IMR-90 (cell line): ENCODE measurements around the gene AGGF1. TPM values are rescaled to one million over a fixed set of nuclear protein-coding genes. Genes with fewer than 3 reads are reported as not detected.

Experiments used
- ATAC-seq: fragments of 200-7000 bp; cut with Tn5 transposase; 2 replicates; pipeline ENCODE4 v1.9.1; 2020; ENCODE audit warnings: low read depth, mild to moderate bottlenecking, moderate library complexity
- BruUV-seq: library from RNA; stranded (reverse); fragments of 400-500 nt; replicated peaks from 2 replicates; lab custom pipeline; 2021; lab: Mats Ljungman, UMichigan
- CTCF ChIA-PET: fragments of 300-600 bp; formaldehyde crosslinking; extraction: SDS; loops from one replicate; lab custom pipeline; 2021; ENCODE audit warnings: antibody characterized with exemption; lab: Yijun Ruan, JAX
- POLR2A ChIA-PET: fragments of 300-600 bp; sonication (Branson Sonifier 250); formaldehyde crosslinking; loops from one replicate; lab custom pipeline; 2022; ENCODE audit warnings: antibody characterized with exemption; ENCODE audit not compliant: unreplicated experiment; lab: Charles Lee
- DNase-seq: peaks from one replicate; pipeline ENCODE4 v3.0.0; 2013
- H2AFZ ChIP-seq: replicated peaks from 2 replicates; pipeline ENCODE3; 2013; ENCODE audit warnings: low read length, mild to moderate bottlenecking; ENCODE audit not compliant: poor library complexity
- H2AK5ac ChIP-seq: 2 replicates; pipeline ENCODE4 v1.6.1; 2013; ENCODE audit warnings: low read depth, low read length, inconsistent platforms
- H2AK9ac ChIP-seq: replicated peaks from 2 replicates; pipeline ENCODE3; 2013; ENCODE audit warnings: mild to moderate bottlenecking, low read depth, low read length, moderate library complexity; ENCODE audit not compliant: poor library complexity
- H2BK120ac ChIP-seq: 2 replicates; pipeline ENCODE4 v1.6.1; 2013; ENCODE audit warnings: low read depth, low read length, inconsistent platforms
- H2BK15ac ChIP-seq: 3 replicates; pipeline ENCODE4 v1.6.1; 2013; ENCODE audit warnings: low read depth, low read length, inconsistent platforms
- H2BK20ac ChIP-seq: 2 replicates; pipeline ENCODE4 v1.6.1; 2013; ENCODE audit warnings: low read depth, mild to moderate bottlenecking, inconsistent platforms, low read length, moderate library complexity
- H2BK5ac ChIP-seq: 2 replicates; pipeline ENCODE4 v1.6.1; 2013; ENCODE audit warnings: mild to moderate bottlenecking, low read depth, low read length, inconsistent platforms; ENCODE audit not compliant: poor library complexity, severe bottlenecking
- H3K14ac ChIP-seq: replicated peaks from 2 replicates; pipeline ENCODE4 v1.6.1; 2013; ENCODE audit warnings: low read depth, low read length, inconsistent platforms
- H3K18ac ChIP-seq: 2 replicates; pipeline ENCODE4 v1.6.1; 2013; ENCODE audit warnings: low read depth, low read length, control low read depth
- H3K23ac ChIP-seq: 2 replicates; pipeline ENCODE4 v1.6.1; 2013; ENCODE audit warnings: low read depth, low read length, inconsistent platforms
- H3K27ac ChIP-seq: 2 replicates; pipeline ENCODE4 v1.5.1; 2013; ENCODE audit warnings: mild to moderate bottlenecking, control low read depth, low read length; ENCODE audit not compliant: insufficient read depth
- H3K27me3 ChIP-seq: 2 replicates; pipeline ENCODE4 v1.6.1; 2013; ENCODE audit warnings: low read length; ENCODE audit not compliant: control insufficient read depth, insufficient read depth
- H3K36me3 ChIP-seq: 2 replicates; pipeline ENCODE4 v1.6.1; 2013; ENCODE audit warnings: low read length, mixed read lengths; ENCODE audit not compliant: control insufficient read depth, insufficient read depth
- H3K4ac ChIP-seq: 2 replicates; pipeline ENCODE4 v1.6.1; 2013; ENCODE audit warnings: low read depth, low read length, inconsistent platforms
- H3K4me1 ChIP-seq: 2 replicates; pipeline ENCODE4 v1.6.1; 2013; ENCODE audit warnings: low read length, mixed read lengths; ENCODE audit not compliant: control insufficient read depth, insufficient read depth
- H3K4me2 ChIP-seq: 2 replicates; pipeline ENCODE4 v1.6.1; 2013; ENCODE audit warnings: low read depth, mild to moderate bottlenecking, control low read depth, low read length, moderate library complexity
- H3K4me3 ChIP-seq: 2 replicates; pipeline ENCODE4 v1.5.1; 2013; ENCODE audit warnings: low read depth, mild to moderate bottlenecking, control low read depth, low read length, moderate library complexity; ENCODE audit not compliant: insufficient read depth
- H3K56ac ChIP-seq: 2 replicates; pipeline ENCODE4 v1.6.1; 2013; ENCODE audit warnings: low read length, inconsistent platforms; ENCODE audit not compliant: insufficient read depth; ENCODE audit errors: extremely low read depth
- H3K79me1 ChIP-seq, 2 experiments: 2 replicates each; pipeline ENCODE4 v1.6.1; 2013; ENCODE audit warnings: low read length in 2 of 2, inconsistent platforms in 1 of 2, low read depth in 1 of 2
- H3K9ac ChIP-seq: 2 replicates; pipeline ENCODE4 v1.6.1; 2013; ENCODE audit warnings: low read depth, low read length, control low read depth
- H3K9me1 ChIP-seq: 2 replicates; pipeline ENCODE4 v1.6.1; 2013; ENCODE audit warnings: low read length, inconsistent platforms; ENCODE audit not compliant: insufficient read depth
- H3K9me3 ChIP-seq: 2 replicates; pipeline ENCODE4 v1.6.1; 2013; ENCODE audit warnings: low read length; ENCODE audit not compliant: control insufficient read depth, insufficient read depth
- H4K20me1 ChIP-seq: 2 replicates; pipeline ENCODE4 v1.6.1; 2013; ENCODE audit warnings: low read length, inconsistent platforms; ENCODE audit not compliant: insufficient read depth
- H4K5ac ChIP-seq: 2 replicates; pipeline ENCODE4 v1.6.1; 2013; ENCODE audit warnings: mild to moderate bottlenecking, low read depth, low read length, control low read depth
- H4K8ac ChIP-seq, 2 experiments: 2 replicates each; pipeline ENCODE4 v1.6.1; 2013; ENCODE audit warnings: low read depth in 2 of 2, low read length in 2 of 2, control low read depth in 1 of 2, inconsistent platforms in 1 of 2
- H4K91ac ChIP-seq: 2 replicates; pipeline ENCODE4 v1.6.1; 2013; ENCODE audit warnings: low read depth, low read length, inconsistent platforms; ENCODE audit not compliant: insufficient read depth
- CHD1 ChIP-seq: IDR thresholded peaks from 2 replicates; pipeline ENCODE4 v1.6.1; 2012; ENCODE audit warnings: low read depth, low read length, improper control_type of control experiment
- RCOR1 ChIP-seq: IDR thresholded peaks from 2 replicates; pipeline ENCODE4 v1.6.1; 2012; ENCODE audit warnings: mild to moderate bottlenecking, low read length, improper control_type of control experiment; ENCODE audit not compliant: insufficient replicate concordance
- WGBS, 2 experiments: methylation state at CpG; one replicate each; pipeline versions ENCODE4 v1.1.5 to v1.1.7; 2013; ENCODE audit warnings: missing lambda C conversion rate in 2 of 2; ENCODE audit not compliant: insufficient read length in 1 of 2; ENCODE audit errors: extremely low coverage in 2 of 2; 5-methylcytosine and 5-hydroxymethylcytosine counted together
- dilution Hi-C: fragments of 300-500 bp; cut with HindIII; formaldehyde crosslinking; loops from one replicate; pipeline ENCODE4 v1.14.3; 2018; ENCODE audit warnings: low sequenced_read_pairs; ENCODE audit not compliant: unreplicated experiment
- in situ Hi-C: fragments of 300-500 bp; cut with MboI; formaldehyde crosslinking; loops from 3 replicates; pipeline ENCODE4 v1.14.3; 2019; ENCODE audit warnings: low sequenced_read_pairs, inconsistent platforms, mixed read lengths
- intact Hi-C: fragments of 100-400 bp; cut with micrococcal nuclease; formaldehyde crosslinking; loops from 2 replicates; pipeline ENCODE4 v1.10.0; 2022
- polyA plus RNA-seq, 3 experiments: library from polyadenylated mRNA; depleted of rRNA; stranded (reverse); fragments of >200 nt; gene quantifications; 2 replicates each; pipeline ENCODE4 v1.2.3, GENCODE V29; 2012; ENCODE audit warnings: low replicate concordance in 1 of 3
- total RNA-seq: library from RNA; depleted of rRNA; stranded (reverse); fragments of >200 nt; gene quantifications from 2 replicates; pipeline ENCODE4 v1.2.3, GENCODE V29; 2012
- TF ChIP-seq, protein P1 (sequence below): fragments of 150-350 bp; IDR thresholded peaks from 2 replicates; pipeline ENCODE4 v1.6.1; 2017; ENCODE audit warnings: mild to moderate bottlenecking, antibody characterized with exemption, low read length, low read depth

The AGGF1 gene
- total and polyA plus RNA-seq, 2 of the 4 experiments (the other 2 are of a cell fraction), result 7.3 to 8.4 TPM

DNA sequence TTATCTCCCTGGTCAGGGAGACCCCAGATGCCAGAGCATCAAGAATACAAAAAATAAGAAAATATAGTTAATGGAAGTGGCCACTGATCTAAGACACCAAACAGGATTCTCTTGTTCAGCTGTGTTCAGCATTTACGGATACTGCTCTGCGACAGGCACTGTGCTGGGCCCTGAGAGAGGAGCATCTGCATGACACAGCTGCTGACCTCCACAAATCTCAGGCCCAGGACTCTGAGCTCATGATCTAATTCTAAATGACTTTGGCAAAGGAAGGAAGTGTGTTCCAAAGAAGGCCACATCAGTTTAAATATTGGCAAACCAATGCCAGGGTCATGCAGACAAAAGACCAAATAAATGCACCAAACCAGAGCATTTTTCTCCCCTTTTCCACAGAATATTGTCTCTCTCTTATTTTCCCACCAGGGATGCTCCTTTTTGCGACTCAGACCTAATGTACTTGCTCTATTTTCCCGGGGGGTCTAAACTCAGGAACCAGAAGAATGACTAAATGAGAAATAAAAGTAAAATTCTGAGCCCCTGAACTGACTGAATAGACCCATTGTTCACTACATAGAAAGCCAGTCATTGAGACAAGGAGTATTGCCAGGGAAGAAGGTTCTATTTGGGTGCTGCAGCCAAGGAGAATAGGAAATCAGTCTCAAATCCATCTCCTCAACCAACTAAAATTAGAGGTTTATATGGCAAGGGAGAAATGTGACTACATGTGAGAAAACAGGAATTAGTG lies 1.4 kb upstream of the AGGF1 start:
- no CpG with 5 or more reads among the region's 4 CpGs for WGBS, 2 experiments

More for the DNA sequence above, 1.4 kb upstream of the AGGF1 start:
- ChIA-PET CTCF (no interaction called here), POLR2A (no interaction called here)
- Histone ChIP-seq H3K4me1 (peaks cover 2% of the 10 kb centered on the region), H2AK9ac (no peak overlapping the region), H2AK5ac (no peak overlapping the region; the same call in 1 of the 2 replicates), H3K36me3 (no peaks in the 10 kb centered on the region), H3K23ac (no peak overlapping the region), H3K9me1 (0 out of 2 replicates have a peak, but pooled peaks cover 2% of the 10 kb centered on the region), H3K56ac (no peak overlapping the region), H3K9me3 (no peaks in the 10 kb centered on the region; the same call in 1 of the 2 replicates), H2BK20ac (no peak overlapping the region), H3K14ac (no peak overlapping the region), H3K9ac (no peak overlapping the region), H2BK120ac (no peak overlapping the region), H3K4ac (no peak overlapping the region), H4K91ac (no peak overlapping the region), H3K4me2 (no peak overlapping the region), H2AFZ (no peak overlapping the region), H3K4me3 (no peak overlapping the region), H3K27ac (no peak overlapping the region), H3K27me3 (peaks cover 6% of the 10 kb centered on the region), H3K79me1 (peaks cover 8 to 27% of the 10 kb centered on the region in 2 experiments), H4K8ac (peak overlapping the region in 1 of 2 experiments; percentile 64; a peak in 1 of 4 replicates), H4K20me1 (no peaks in the 10 kb centered on the region), H4K5ac (peak overlapping the region; percentile 56; the same call in 1 of the 2 replicates), H3K18ac (no peak overlapping the region), H2BK15ac (no peak overlapping the region), H2BK5ac (no peak overlapping the region)
- dilution Hi-C loops (no loop called here), intact Hi-C loops (no loop called here), in situ Hi-C loops (no loop called here)
- no TSS peak for BruUV-seq
- TF ChIP-seq, protein P1, sequence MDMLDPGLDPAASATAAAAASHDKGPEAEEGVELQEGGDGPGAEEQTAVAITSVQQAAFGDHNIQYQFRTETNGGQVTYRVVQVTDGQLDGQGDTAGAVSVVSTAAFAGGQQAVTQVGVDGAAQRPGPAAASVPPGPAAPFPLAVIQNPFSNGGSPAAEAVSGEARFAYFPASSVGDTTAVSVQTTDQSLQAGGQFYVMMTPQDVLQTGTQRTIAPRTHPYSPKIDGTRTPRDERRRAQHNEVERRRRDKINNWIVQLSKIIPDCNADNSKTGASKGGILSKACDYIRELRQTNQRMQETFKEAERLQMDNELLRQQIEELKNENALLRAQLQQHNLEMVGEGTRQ, result no peak
- TF ChIP-seq CHD1 (no peak), RCOR1 (no peak)
- DNase-seq, result no peak
- ATAC-seq, result no peak
